ENCODE results near the gene GPR55. TPM values are rescaled to one million over a fixed set of nuclear protein-coding genes. Genes with fewer than 3 reads are reported as not detected.

The GPR55 gene
- total RNA-seq, 1 experiment from 2014 or later, result not detected

DNA sequence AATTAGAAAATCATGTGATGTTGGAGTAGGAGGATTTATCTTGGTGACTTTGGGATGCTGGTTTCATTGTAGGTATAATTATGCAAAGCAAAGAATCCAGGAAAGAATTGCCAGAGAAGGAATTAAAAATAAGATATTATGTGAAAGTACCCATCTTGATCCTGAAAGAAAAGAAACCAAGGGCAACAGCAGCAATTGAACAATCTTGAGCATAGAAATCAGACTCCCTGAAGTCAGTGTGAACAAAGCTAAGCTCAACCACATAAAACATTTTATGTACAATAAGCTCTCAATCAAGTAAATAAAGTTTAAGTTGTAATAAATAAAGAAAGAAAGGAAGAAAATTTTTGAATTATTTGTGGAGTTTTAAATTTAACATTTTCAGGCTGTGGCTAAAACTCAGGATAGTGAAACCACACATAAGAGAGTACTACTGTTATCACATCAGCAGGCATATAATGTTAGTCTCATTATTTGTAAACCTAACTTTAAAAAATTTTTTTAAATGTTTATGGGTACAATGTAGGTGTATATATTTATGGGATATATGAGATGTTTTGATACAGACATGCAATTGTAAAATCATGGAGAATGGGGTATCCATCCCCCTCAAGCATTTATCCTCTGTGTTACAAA is 32.8 kb upstream of the GPR55 start:
- H2AFZ ChIP-seq (ENCODE audit: low read depth, low read length, poor library complexity, severe bottlenecking), result peak overlapping the region; percentile 83
- no peaks in the 10 kb centered on the region for H3K36me3 ChIP-seq (ENCODE audit: control insufficient read depth in 1 of 2, insufficient read depth in 2 of 2, low read length in 2 of 2)
- H3K4me2 ChIP-seq (ENCODE audit: low read length), result peak overlapping the region; percentile 82
- no peaks in the 10 kb centered on the region for H3K79me2 ChIP-seq (ENCODE audit: insufficient read depth, low read length)
- no peak overlapping the region for H3K27ac ChIP-seq (ENCODE audit: low read depth, low read length)
- H3K4me3 ChIP-seq (replicated peaks in 1 of 2; ENCODE audit: low read depth in 1 of 2, low read length in 2 of 2), result peak overlapping the region; percentile 37 to 56
- ATAC-seq (no peak), DNase-seq (ENCODE audit: low read depth, low spot score) (no peak)
- ChIA-PET CTCF (no interaction called here), RAD21 (ENCODE audit: low non-redundant PET in 1 of 2, low total read pairs in 2 of 2, uncharacterized antibody in 2 of 2, unreplicated experiment in 2 of 2) (no interaction called here), POLR2A (no interaction called here)
- H3K4me1 ChIP-seq (ENCODE audit: control insufficient read depth in 1 of 2, insufficient read depth in 2 of 2, low read length in 2 of 2), result peaks cover 0 to 14% of the 10 kb centered on the region in 2 experiments; a peak in 3 of 4 replicates
- BruUV-seq (replicated peaks), result no TSS peak
- H3K9ac ChIP-seq (ENCODE audit: low read length), result peak overlapping the region; percentile 58
- TF ChIP-seq, protein P1, sequence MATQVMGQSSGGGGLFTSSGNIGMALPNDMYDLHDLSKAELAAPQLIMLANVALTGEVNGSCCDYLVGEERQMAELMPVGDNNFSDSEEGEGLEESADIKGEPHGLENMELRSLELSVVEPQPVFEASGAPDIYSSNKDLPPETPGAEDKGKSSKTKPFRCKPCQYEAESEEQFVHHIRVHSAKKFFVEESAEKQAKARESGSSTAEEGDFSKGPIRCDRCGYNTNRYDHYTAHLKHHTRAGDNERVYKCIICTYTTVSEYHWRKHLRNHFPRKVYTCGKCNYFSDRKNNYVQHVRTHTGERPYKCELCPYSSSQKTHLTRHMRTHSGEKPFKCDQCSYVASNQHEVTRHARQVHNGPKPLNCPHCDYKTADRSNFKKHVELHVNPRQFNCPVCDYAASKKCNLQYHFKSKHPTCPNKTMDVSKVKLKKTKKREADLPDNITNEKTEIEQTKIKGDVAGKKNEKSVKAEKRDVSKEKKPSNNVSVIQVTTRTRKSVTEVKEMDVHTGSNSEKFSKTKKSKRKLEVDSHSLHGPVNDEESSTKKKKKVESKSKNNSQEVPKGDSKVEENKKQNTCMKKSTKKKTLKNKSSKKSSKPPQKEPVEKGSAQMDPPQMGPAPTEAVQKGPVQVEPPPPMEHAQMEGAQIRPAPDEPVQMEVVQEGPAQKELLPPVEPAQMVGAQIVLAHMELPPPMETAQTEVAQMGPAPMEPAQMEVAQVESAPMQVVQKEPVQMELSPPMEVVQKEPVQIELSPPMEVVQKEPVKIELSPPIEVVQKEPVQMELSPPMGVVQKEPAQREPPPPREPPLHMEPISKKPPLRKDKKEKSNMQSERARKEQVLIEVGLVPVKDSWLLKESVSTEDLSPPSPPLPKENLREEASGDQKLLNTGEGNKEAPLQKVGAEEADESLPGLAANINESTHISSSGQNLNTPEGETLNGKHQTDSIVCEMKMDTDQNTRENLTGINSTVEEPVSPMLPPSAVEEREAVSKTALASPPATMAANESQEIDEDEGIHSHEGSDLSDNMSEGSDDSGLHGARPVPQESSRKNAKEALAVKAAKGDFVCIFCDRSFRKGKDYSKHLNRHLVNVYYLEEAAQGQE (IDR thresholded peaks at IDR 0.05; ENCODE audit: low read depth), result no peak
- TF ChIP-seq ZBTB33 (IDR thresholded peaks at IDR 0.05; ENCODE audit: extremely low read depth, insufficient replicate concordance, low read length), result no peak
- H3K27me3 ChIP-seq (ENCODE audit: insufficient read depth, low read length), result no peaks in the 10 kb centered on the region
- H3K9me2 ChIP-seq (ENCODE audit: insufficient read depth), result no peaks in the 10 kb centered on the region
- intact Hi-C loops (cut with micrococcal nuclease), result no loop called here
- no peaks in the 10 kb centered on the region for H4K20me1 ChIP-seq (ENCODE audit: insufficient read depth)
- H3K9me3 ChIP-seq (ENCODE audit: control insufficient read depth in 1 of 2, insufficient read depth in 1 of 2, low read depth in 1 of 2, low read length in 2 of 2), result no peaks in the 10 kb centered on the region

Data from HCT116 (cell line).